Measurements from ENCODE around the gene PADI4.
"Not testable (repeated sequence)": the region's sequence is repeated elsewhere in the genome, so short reads cannot be mapped to it uniquely, and the experiment has no call there.

Gene PADI4

GRCh38 chr1:17397910-17398695 is 90.1 kb downstream of the PADI4 start:
- peak; percentile 24 for DNase-seq

DNA sequence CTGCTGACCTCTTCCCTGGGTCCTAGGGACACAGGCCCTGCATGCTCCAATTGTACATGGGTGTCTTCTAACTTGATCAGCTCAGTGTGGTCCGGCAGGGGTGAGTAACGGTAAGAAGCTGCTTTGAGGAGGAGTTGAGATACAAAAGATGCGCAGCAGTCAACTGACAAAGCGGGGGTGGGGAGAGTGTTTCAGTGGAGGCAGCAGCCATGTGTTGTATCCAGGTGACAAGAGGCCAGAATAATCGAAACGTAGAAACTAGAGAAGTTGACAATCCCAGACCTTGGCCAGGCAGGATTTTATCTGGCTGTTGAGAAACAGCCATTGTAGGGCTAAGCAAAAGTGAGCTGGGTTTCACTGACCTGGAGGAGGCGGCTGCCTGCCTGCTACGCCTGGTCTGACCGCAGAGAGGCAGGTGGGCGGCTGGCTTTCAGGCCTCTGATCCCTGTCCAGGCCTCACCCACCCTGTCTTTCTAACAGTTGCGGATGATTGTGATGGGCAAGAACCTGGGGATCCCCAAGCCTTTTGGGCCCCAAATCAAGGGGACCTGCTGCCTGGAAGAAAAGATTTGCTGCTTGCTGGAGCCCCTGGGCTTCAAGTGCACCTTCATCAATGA is 92.8 kb downstream of the PADI4 start:
- no peak for DNase-seq

DNA sequence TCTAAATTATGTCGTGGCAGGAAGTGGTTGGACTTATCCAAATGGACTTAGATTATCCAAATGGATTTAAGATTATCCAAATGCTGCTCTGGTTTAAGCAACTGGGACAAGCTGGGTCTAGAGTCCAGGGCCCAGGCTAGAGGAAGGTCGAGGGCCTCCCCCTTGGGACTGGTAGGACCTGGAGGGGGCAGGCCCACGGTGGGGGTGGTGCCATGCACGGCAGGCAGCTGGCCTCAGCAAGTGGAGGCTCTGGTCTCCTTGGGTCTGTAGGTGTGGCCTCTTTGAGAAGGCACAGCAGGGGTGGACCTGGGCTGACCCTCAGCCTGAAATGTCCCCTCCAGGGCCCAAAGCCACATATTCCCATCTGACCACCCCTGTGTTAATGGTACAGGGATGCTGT is 93.8 kb downstream of the PADI4 start:
- no peak for DNase-seq

DNA sequence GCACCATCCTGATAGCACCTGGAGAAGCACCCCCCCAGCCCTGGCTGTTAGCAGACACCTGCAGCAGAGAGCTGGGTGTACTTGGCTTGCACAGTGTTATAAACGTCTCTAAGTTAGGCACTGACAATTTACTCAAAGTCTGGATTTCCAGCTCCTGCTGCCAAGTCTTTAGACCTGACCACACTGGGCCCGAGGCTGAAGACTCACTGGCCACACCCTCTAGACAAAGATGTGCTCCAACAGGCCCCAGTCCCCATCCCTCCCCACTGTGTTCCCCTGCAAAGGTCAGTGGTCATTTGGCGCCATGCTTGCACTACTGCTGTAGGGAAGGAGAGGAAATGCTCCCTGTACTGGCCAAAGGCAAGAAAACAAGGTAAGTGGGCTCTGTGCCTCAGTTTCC is 95.1 kb downstream of the PADI4 start:
- no peak for DNase-seq

DNA sequence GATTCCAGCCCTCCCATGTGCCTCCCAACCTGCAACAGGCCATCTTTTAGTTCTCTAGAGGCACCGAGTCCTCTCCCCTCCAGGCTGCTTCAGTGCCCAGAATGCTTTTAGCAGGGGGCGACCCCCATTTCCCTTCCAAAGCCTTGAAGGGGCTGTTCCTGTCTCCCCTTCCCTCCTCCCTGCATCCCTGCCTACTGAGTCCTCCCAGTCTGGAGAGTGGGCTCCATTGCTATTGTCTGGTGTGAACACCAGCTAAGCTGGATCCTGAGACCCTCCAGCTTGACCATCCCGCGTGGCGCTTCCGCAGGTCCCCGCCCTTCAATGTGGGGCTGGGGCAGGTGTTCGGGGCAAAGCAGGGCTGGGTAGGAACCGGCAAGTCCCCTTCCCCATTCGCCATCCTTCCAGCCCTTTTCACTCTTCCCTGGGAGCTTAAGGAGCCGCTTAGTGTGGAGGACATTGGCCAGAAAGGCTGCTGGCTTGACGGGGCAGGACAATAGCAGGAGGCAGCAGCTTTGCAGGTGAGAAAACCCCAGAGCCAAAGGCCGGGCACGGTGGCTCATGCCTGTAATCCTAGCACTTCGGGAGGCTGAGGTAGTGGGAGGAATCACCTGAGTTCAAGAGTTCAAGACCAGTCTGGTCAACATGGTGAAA is 96.2 kb downstream of the PADI4 start:
- no peak for DNase-seq

GRCh38 chr1:17404820-17405219 is 96.8 kb downstream of the PADI4 start:
- DNase-seq, result no peak

- peak; percentile 33 for DNase-seq
Measured at GRCh38 chr1:17405898-17406759, 98.1 kb downstream of the PADI4 start.

GRCh38 chr1:17406760-17407475 is 98.9 kb downstream of the PADI4 start:
- not testable (repeated sequence) for DNase-seq

- DNase-seq, result not testable (repeated sequence)
Measured at GRCh38 chr1:17407786-17408514, 100.0 kb downstream of the PADI4 start.

- no peak for DNase-seq
Measured at GRCh38 chr1:17409391-17409811, 101.4 kb downstream of the PADI4 start.

DNA sequence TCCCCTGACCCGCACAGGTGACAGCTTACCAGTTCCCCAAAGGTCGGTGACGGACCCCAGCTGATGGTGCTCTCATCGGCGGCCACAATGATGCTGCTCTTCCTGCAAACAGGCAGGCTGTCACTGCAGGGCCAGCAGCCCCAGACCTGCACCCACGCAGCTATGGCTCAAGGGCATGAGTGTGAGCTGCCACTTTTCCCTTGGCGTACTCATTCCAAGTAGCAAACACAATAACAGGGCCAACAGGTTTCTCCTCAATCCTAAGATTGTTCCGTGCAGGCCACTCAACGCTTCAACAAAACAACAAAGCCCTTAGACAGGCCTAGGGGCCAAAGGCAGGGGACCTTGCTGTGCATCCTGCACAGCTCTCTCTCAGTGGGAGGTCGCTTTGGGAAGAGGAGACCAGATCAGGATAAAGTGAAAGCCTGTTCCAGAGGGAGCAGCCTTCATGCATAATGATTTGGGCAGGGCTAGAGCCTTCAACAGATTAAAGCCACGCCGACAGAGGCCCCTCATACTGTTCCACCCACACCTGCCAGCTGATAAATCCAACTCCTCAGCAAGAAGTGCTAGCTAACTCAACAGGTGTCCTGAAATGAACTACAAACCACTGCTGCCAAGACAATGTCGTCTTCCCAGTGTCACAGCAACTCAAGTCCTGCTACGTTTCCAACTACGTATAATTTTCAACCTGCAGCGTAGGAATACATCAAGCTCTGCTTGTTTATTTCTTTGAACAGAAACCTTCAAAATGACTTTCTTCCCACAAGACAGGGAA is 104.3 kb downstream of the PADI4 start:
- no peak for DNase-seq

All from MV-4-11 (cell line).